Measurements from ENCODE around the gene LRRC8B. TPM values are rescaled to one million over a fixed set of nuclear protein-coding genes. Genes with fewer than 3 reads are reported as not detected.

Gene LRRC8B
- total RNA-seq, 1 experiment from 2014 or later, result 42.9 TPM

DNA sequence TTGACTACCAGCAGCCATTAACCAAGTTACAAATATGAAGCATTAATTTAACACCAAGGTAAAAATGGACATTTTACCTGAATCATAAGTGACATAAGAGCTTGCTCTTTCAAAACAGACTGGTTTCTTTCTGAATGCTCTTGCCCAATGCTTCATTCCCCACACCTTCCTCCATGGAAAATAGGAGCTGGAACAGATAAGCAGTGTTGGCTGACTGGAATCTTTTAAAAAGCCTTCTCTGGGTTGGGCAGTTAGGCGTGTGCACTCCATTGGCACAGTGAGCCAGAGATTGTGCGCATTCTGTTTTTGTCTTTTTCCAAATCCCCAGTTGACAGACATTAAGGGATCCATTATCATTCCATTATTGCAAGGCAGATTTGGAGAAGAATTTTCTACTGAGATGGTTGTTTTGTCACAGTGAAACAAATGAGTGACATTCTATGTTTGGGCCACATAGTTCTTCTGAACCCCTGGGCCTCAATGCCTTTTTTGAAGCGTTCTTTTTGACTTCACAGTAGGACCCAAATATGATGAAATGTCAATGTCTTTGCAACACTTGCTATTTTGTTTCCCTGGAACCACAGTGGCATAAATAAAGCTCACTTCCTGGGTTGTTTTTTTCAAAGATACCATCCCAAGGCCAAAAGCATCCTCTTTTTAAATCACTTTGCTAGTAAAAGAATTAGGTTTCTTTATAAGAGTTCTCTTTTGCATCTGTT lies 32.3 kb downstream of the LRRC8B start:
- intact Hi-C loops (cut with micrococcal nuclease; ENCODE audit: unreplicated experiment), result no loop called here
- no peaks in the 10 kb centered on the region for H3K27me3 Mint-ChIP-seq (ENCODE audit: unreplicated experiment)
- CTCF ChIA-PET, result no interaction called here
- H3K27ac Mint-ChIP-seq (ENCODE audit: unreplicated experiment), result no peak overlapping the region
- TF ChIP-seq, protein P1, sequence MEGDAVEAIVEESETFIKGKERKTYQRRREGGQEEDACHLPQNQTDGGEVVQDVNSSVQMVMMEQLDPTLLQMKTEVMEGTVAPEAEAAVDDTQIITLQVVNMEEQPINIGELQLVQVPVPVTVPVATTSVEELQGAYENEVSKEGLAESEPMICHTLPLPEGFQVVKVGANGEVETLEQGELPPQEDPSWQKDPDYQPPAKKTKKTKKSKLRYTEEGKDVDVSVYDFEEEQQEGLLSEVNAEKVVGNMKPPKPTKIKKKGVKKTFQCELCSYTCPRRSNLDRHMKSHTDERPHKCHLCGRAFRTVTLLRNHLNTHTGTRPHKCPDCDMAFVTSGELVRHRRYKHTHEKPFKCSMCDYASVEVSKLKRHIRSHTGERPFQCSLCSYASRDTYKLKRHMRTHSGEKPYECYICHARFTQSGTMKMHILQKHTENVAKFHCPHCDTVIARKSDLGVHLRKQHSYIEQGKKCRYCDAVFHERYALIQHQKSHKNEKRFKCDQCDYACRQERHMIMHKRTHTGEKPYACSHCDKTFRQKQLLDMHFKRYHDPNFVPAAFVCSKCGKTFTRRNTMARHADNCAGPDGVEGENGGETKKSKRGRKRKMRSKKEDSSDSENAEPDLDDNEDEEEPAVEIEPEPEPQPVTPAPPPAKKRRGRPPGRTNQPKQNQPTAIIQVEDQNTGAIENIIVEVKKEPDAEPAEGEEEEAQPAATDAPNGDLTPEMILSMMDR (IDR thresholded peaks at IDR 0.05; ENCODE audit: unreplicated experiment), result no peak
- no peak for DNase-seq
- H3K36me3 Mint-ChIP-seq (ENCODE audit: insufficient read depth, unreplicated experiment), result peaks cover 8% of the 10 kb centered on the region
- peaks cover 23% of the 10 kb centered on the region for H3K4me1 Mint-ChIP-seq (ENCODE audit: low read depth, unreplicated experiment)
- H3K4me3 Mint-ChIP-seq (ENCODE audit: low read depth, unreplicated experiment), result no peak overlapping the region
- H3K9me3 Mint-ChIP-seq (ENCODE audit: low read depth, unreplicated experiment), result no peaks in the 10 kb centered on the region
- BruUV-seq (replicated peaks), result no TSS peak

DNA sequence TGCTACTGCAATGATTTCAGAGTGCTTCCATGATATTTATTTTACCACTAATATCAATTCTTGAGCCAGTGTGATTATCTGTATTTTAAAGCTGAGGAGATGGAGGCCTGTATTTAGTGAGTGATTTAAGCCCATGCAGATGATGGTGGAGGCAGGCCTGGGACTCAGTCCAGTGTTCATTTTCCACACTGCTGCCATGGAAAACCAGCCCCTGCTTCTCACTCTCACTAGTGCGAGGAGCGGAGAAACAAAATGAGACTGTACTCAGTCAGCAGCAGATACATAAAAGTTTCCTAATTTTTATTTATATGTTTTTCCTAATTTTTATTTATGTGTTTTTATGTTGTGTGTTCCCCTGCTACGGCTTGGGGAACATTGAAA lies 32.8 kb downstream of the LRRC8B start:
- H3K4me3 Mint-ChIP-seq (ENCODE audit: low read depth, unreplicated experiment), result no peak overlapping the region
- H3K9me3 Mint-ChIP-seq (ENCODE audit: low read depth, unreplicated experiment), result peaks cover 3% of the 10 kb centered on the region
- DNase-seq, result no peak
- no peaks in the 10 kb centered on the region for H3K27me3 Mint-ChIP-seq (ENCODE audit: unreplicated experiment)
- peaks cover 8% of the 10 kb centered on the region for H3K36me3 Mint-ChIP-seq (ENCODE audit: insufficient read depth, unreplicated experiment)
- BruUV-seq (replicated peaks), result no TSS peak
- CTCF ChIA-PET, result no interaction called here
- peaks cover 23% of the 10 kb centered on the region for H3K4me1 Mint-ChIP-seq (ENCODE audit: low read depth, unreplicated experiment)
- TF ChIP-seq, protein P1 (IDR thresholded peaks at IDR 0.05; ENCODE audit: unreplicated experiment), result no peak
- no peak overlapping the region for H3K27ac Mint-ChIP-seq (ENCODE audit: unreplicated experiment)
- intact Hi-C loops (cut with micrococcal nuclease; ENCODE audit: unreplicated experiment), result no loop called here

DNA sequence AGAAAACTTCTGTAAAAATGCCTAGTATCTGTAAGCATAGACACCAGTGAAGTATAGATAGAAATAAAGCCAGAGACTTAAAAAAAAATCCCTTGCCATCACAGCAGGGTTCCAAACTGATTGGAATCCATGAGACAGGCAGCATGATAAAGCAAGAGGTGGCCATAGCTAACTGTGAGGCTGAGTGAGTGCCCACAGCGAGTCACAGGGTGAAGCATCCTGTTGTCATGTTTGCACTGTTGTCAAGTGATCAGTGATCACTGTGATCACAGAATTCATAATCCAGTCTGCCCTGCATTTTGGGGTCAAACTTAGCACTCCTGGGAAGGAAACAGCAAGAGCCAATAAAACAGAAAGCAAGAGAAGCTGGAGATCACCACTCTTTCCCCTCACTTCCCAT lies 33.3 kb downstream of the LRRC8B start:
- Mint-ChIP-seq H3K27ac (ENCODE audit: unreplicated experiment) (no peak overlapping the region), H3K27me3 (ENCODE audit: unreplicated experiment) (no peaks in the 10 kb centered on the region), H3K4me1 (ENCODE audit: low read depth, unreplicated experiment) (peaks cover 23% of the 10 kb centered on the region), H3K36me3 (ENCODE audit: insufficient read depth, unreplicated experiment) (peaks cover 8% of the 10 kb centered on the region), H3K9me3 (ENCODE audit: low read depth, unreplicated experiment) (peaks cover 3% of the 10 kb centered on the region), H3K4me3 (ENCODE audit: low read depth, unreplicated experiment) (no peak overlapping the region)
- CTCF ChIA-PET, result no interaction called here
- TF ChIP-seq, protein P1 (IDR thresholded peaks at IDR 0.05; ENCODE audit: unreplicated experiment), result no peak
- intact Hi-C loops (cut with micrococcal nuclease; ENCODE audit: unreplicated experiment), result no loop called here
- no TSS peak for BruUV-seq (replicated peaks)
- no peak for DNase-seq

DNA sequence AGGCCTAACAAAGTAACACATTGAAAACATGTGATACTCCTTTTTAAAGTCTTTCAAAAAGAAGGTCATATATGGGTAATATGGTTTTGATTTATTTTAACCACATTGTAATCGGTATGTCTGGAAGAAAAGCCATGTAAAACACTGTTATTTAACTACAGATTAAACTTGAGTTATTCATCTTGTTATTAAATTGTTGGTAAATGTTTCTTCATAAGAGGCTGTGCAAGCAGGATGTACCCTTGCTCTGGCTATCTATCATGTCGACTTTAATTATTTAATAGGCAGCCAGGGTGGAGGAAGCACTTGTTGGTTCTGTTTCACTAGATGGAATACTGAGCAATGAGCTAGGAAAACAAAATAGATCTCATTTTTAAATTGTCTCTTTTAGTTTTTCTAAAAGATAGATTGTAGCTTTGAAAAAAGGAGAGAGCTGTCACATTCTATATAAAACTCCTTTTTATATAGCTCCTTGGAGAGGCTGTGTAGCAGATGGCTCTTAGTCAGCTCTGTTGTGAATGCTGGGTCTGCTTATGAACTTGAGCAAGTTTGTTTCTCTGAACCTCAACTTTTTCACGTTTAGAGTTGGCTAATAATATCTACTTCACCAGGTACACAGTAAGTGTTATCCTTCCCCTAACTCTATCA lies 39.5 kb downstream of the LRRC8B start:
- H3K36me3 Mint-ChIP-seq (ENCODE audit: insufficient read depth, unreplicated experiment), result no peaks in the 10 kb centered on the region
- no peak overlapping the region for H3K27ac Mint-ChIP-seq (ENCODE audit: unreplicated experiment)
- H3K4me1 Mint-ChIP-seq (ENCODE audit: low read depth, unreplicated experiment), result no peaks in the 10 kb centered on the region
- no TSS peak for BruUV-seq (replicated peaks)
- H3K27me3 Mint-ChIP-seq (ENCODE audit: unreplicated experiment), result no peaks in the 10 kb centered on the region
- H3K4me3 Mint-ChIP-seq (ENCODE audit: low read depth, unreplicated experiment), result no peak overlapping the region
- no peak for DNase-seq
- peaks cover 3% of the 10 kb centered on the region for H3K9me3 Mint-ChIP-seq (ENCODE audit: low read depth, unreplicated experiment)
- intact Hi-C loops (cut with micrococcal nuclease; ENCODE audit: unreplicated experiment), result no loop called here
- TF ChIP-seq, protein P1 (IDR thresholded peaks at IDR 0.05; ENCODE audit: unreplicated experiment), result no peak
- CTCF ChIA-PET, result no interaction called here
